Hindlimb muscle (tissue), 1 donor: Measurements from ENCODE around the gene MED20. TPM values are rescaled to one million over a fixed set of nuclear protein-coding genes. Genes with fewer than 3 reads are reported as not detected.

Experiments used
- polyA plus RNA-seq: library from polyadenylated mRNA; unstranded; fragments of 120-200 nt; gene quantifications from one replicate; pipeline ENCODE4 v1.2.1, GENCODE V29; 2013; ENCODE audit not compliant: insufficient read length

MED20 gene
- polyA plus RNA-seq, 1 donor: 19.7 TPM

Other genes starting within 250 kb of the MED20 start
- gene TFEB, start 185.5 kb downstream of the MED20 start, polyA plus RNA-seq: 10.1 TPM
- gene PGC, start 173.7 kb downstream of the MED20 start, polyA plus RNA-seq: not detected
- gene FRS3, start 141.2 kb downstream of the MED20 start, polyA plus RNA-seq: 9.1 TPM
- gene PRICKLE4, start 140.4 kb downstream of the MED20 start, polyA plus RNA-seq: 2.0 TPM
- 128 TPM for gene TOMM6, start 133.4 kb downstream of the MED20 start, polyA plus RNA-seq
- gene USP49, start 25.8 kb downstream of the MED20 start, polyA plus RNA-seq: 6.9 TPM
- gene BYSL, start 360 bp upstream of the MED20 start, polyA plus RNA-seq: 36.7 TPM
- gene CCND3, start 20.7 kb upstream of the MED20 start, polyA plus RNA-seq: 91.3 TPM
- gene TAF8, start 129.4 kb upstream of the MED20 start, polyA plus RNA-seq: 18.3 TPM
- 0.52 TPM for gene C6orf132, start 221.5 kb upstream of the MED20 start, polyA plus RNA-seq